AG20443 (cell line): ENCODE measurements around the gene OR2M2.

Experiments
- DNase-seq: peaks from one replicate; pipeline ENCODE4 v3.0.0; 2012; ENCODE audit warnings: low spot score, mixed read lengths

Gene OR2M2, protein sequence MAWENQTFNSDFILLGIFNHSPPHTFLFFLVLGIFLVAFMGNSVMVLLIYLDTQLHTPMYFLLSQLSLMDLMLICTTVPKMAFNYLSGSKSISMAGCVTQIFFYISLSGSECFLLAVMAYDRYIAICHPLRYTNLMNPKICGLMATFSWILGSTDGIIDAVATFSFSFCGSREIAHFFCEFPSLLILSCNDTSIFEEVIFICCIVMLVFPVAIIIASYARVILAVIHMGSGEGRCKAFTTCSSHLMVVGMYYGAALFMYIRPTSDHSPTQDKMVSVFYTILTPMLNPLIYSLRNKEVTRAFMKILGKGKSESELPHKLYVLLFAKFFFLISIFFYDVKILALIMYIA

GRCh38 chr1:248174521-248174920 is at the start of gene OR2M2:
TSS of gene OR2M2 (plus strand) at chr1:248174821. CDS start at chr1:248179986, 5,165 bp downstream.
- DNase-seq = no peak

- DNase-seq = no peak
Measured at GRCh38 chr1:248127653-248128052, 47.0 kb upstream of the OR2M2 start.

DNA sequence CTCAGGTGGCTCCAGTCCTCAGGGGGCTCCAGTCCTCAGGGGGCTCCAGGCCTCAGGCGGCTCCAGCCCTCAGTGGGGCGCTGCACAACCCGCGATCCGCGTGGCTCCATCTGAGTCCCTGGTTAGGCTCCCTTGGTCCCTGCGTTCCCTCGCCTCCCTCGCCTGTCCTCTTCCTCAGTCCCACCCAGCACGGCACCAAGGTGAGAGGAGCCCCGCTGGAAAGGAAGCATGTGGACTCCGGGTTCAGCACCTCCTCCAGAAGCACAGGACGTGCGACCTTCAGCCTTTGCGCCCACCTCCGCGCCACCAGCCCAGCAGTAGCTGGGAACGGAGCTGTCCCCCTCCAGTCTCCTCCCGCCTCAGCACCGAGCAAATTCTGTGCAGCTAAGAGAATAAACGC is 37.8 kb upstream of the OR2M2 start:
- DNase-seq = no peak

- no peak for DNase-seq
Measured at GRCh38 chr1:248140846-248141245, 33.8 kb upstream of the OR2M2 start.

DNA sequence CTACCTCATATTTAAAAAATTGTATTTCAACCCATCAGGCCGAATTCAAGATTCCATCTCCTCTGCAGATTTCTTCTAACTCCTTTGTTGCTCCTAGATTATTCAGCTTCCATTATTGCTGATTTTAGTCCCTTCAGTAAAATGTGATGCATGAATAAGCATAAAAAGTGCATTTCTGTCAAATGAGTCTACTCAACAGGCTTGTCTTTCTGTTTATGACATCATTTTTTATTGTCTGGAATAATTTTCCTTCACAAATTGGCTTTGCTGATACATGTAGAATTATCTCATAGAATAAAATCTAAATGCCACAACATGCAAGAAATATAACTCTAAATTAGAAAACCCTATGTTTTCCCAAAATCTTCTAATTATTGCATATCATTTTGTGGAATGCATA is 31.3 kb upstream of the OR2M2 start:
- DNase-seq = no peak

DNA sequence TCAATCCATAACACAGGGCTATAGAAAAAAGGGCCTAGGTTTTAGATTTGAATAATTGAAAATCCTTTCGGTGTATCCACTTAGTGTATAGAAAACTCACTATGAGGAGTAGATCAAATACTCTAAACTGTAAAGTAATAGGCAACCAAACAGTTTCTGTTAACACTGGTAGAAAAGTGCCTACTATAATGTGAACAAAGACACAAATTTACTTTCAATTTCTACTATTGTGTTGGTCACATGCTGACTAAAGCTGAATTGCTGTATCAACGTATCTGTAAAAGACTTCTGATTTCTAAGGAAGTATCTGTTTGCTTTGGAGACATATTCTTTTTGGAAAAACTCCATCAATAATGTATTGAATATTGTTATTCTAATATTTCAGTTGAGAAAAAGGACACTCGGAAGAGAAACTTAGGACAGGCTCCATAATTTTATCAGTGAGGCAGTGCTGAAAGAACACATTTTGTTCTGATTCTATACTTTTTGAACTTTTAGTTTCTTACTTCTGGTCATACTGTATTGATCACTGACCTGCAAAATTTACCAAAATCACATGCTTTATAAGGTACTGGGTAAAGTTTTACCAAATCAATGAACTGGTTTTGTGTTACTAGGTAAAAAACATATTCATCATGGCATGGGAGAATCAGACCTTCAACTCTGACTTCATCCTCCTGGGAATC is 30.0 kb upstream of the OR2M2 start, which contains the start of gene OR2M5:
Gene OR2M5 (plus strand): TSS at position 636 of the 686 bp plus-strand sequence. CDS start 0 bp downstream, at position 636.
- DNase-seq = no peak

GRCh38 chr1:248152056-248152827 is 22.4 kb upstream of the OR2M2 start:
- DNase-seq = no peak

DNA sequence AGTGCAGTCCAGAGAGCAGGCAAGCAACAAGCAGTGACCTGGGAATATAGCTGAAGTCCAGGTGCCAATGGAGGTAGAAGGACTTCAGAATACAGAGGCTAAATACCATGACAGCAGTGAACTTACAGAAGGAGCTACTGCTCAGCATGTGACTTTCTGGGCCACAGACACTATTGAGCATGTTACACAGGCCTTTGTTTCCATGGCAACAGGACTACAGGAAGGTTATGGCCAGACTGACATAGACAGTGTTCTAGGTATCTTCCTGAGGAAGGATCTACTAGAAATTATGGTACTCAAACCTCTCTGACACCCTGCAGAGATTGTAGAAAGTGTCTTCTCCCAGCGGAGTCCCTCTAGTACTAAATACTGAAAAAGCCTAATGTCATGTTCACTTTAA is 18.7 kb upstream of the OR2M2 start:
- DNase-seq = no peak

DNA sequence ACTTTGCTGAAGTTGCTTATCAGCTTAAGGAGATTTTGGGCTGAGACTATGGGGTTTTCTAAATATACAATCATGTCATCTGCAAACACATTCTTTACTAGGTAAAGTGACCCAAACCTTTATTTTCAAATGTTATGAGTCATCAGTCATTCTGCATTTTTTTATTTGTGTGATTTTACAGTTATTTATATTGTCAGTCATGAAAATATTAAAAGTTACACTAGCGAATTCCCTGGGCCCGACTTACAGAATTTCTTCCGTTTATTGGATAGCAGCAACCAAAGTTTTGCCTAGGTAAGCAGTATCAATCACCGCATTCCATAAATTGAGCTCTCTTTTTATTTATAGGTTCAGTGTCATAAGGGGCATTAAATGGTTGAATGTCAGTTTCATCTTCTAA is 15.9 kb upstream of the OR2M2 start:
- no peak for DNase-seq

DNA sequence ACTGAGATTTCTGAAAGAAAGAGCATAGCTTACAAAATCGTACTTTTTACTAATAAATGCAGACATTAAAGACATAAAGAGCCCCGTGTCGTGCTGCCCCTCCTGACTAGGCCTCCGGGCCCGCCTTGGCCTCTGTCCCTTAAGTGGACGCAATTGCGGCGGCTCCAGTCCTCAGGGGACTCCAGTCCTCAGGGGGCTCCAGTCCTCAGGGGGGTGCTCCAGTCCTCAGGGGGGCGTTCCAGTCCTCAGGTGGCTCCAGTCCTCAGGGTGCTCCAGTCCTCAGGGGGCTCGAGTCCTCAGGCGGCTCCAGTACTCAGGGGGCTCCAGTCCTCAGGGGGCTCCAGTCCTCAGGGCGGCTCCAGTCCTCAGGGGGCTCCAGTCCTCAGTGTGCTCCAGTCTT is 10.6 kb upstream of the OR2M2 start:
- no peak for DNase-seq

DNA sequence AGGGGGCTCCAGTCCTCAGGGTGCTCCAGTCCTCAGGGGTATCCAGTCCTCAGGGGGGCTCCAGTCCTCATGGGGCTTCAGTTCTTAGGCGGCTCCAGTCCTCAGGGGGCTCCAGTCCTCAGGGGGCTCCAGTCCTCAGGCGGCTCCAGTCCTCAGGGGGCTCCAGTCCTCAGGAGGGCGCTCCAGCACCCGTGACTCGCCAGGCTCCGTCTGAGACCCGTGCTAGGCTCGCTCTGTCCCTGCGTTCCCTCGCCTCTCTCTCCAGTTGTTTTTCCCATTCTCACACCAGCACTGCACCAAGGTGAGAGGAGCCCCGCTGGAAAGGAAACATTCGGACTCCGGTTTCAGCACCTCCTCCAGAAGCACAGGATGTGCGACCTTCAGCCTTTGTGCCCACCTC is 9.4 kb upstream of the OR2M2 start:
- DNase-seq = no peak

DNA sequence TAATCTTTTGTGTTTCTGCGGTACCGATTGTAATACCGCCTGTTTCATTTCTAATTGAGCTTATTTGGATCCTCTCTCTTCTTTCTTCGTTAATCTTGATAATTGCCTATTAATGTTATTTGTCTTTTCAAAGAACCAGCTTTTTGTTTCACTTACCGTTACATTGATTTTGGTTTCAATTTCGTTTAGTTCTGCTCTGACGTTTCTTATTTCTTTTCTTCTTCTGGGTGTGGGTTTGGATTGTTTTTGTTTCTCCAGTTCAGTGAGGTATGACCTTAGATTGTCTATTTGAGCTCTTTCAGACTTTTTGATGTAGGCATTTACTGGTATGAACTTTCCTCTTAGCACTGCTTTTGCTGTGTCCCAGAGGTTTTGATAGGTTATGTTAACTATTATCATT is 9.4 kb downstream of the OR2M2 start:
- no peak for DNase-seq

DNA sequence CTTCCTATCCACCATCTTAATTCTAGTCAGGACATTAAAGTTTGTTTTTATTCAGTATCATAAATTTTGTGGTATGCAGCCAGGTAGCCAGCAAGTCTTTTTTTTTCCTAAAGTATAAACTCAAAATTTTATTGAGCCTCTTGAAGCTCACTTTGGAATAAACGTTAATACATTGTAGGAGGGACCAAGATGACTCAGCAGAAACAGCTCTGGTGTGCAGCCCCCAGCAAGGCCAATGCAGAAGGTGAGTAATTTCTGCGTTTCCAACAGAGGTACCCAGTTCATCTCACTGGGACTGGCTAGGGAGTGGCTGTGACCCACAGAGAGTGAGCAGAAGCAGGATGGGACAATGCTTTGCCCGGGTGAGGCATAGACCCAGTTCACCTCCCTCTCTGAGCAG is 12.7 kb downstream of the OR2M2 start:
- DNase-seq = no peak

- DNase-seq = no peak
Measured at GRCh38 chr1:248189026-248189425, 14.4 kb downstream of the OR2M2 start.

DNA sequence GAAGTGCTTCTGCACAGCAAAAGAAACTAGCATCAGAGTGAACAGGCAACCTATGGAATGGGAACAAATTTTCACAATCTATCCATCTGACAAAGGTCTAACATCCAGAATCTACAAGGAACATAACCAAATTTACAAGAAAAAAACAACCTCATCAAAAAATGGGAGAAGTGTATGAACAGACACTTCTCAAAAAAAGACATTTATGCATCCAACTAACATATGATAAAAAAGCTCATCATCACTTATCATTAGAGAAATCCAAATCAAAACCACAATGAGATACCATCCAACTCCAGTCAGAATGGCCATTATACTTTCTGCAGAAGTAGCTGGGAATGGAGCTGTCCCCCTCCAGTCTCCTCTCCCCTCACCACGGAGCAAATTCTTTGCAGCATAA is 19.5 kb downstream of the OR2M2 start:
- no peak for DNase-seq

GRCh38 chr1:248196965-248197364 is 22.3 kb downstream of the OR2M2 start, which contains the start of gene OR2M3:
TSS of gene OR2M3 (plus strand) at chr1:248197265. CDS start at chr1:248203068, 5,803 bp downstream.
- DNase-seq = no peak

- no peak for DNase-seq
Measured at GRCh38 chr1:248215880-248216279, 41.3 kb downstream of the OR2M2 start.

GRCh38 chr1:248225537-248225936 is 50.9 kb downstream of the OR2M2 start:
- no peak for DNase-seq

DNA sequence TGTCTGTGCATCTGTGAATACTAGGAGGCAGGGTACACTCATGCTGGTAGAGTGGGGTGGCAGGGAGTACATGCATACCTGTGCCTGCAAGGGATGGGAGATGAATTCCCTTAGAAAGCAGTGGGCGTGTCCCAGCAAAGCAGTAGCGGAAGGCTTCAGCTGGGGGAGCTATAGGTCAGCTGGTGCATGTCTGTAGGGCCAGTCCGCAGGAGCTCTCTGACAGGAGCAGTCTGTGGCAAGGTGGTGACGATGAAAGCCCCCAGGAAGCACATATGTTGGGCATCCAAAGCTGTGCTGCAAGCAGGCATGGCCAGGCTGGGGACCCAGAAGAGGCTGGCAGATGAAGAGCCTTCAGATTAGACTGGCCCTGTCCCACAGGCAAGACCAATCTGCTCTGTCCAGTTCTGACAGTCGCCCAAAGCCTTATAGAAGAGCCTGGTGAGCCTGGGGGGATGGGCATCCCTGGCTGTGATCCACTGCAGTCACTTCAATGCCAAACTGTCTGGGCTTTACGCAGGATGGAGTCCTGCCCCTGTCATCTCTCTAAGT is 54.8 kb downstream of the OR2M2 start:
- DNase-seq = no peak
